Natural killer cell (primary cell): ENCODE data around the gene PSME1. TPM values are rescaled to one million over a fixed set of nuclear protein-coding genes. Genes with fewer than 3 reads are reported as not detected.

Source experiments
- ATAC-seq, 3 donors: fragments of 150-1000 bp in 2 of 3; fragments of 200-7000 bp in 1 of 3; cut with Tn5 transposase; 1 replicate in 1 of 3; 2 replicates in 2 of 3; pipeline ENCODE4 v1.10.0; 2021; ENCODE audit warnings: mild to moderate bottlenecking in 2 of 3, moderate library complexity in 2 of 3
- DNase-seq, 2 donors: peaks; one replicate each; pipeline versions ENCODE4 v3.0.0 to v3.0.0-alpha.2; 2013 to 2021; ENCODE audit warnings: mixed read lengths in 1 of 2
- H3K27ac ChIP-seq: one replicate; pipeline ENCODE4 v1.5.1; 2013; ENCODE audit warnings: mild to moderate bottlenecking, low read length
- H3K27me3 ChIP-seq: one replicate; pipeline ENCODE4 v1.6.1; 2013; ENCODE audit warnings: low read length; ENCODE audit not compliant: control insufficient read depth, insufficient read depth
- H3K36me3 ChIP-seq: one replicate; pipeline ENCODE4 v1.6.1; 2013; ENCODE audit warnings: low read length; ENCODE audit not compliant: control insufficient read depth, insufficient read depth
- H3K4me1 ChIP-seq: one replicate; pipeline ENCODE4 v1.6.1; 2013; ENCODE audit warnings: low read length; ENCODE audit not compliant: control insufficient read depth, insufficient read depth
- H3K4me3 ChIP-seq: one replicate; pipeline ENCODE4 v1.5.1; 2013; ENCODE audit warnings: low read length
- H3K9me3 ChIP-seq: one replicate; pipeline ENCODE4 v1.6.1; 2013; ENCODE audit warnings: low read length; ENCODE audit not compliant: control insufficient read depth, insufficient read depth
- H3K27ac Mint-ChIP-seq, 2 donors: one replicate each; pipeline ENCODE4 v1.8.0; 2022; ENCODE audit warnings: mild to moderate bottlenecking in 2 of 2, mixed read lengths in 2 of 2, moderate library complexity in 1 of 2
- H3K27me3 Mint-ChIP-seq, 2 donors: one replicate each; pipeline ENCODE4 v1.8.0; 2022; ENCODE audit warnings: low read depth in 2 of 2, mixed read lengths in 2 of 2
- H3K36me3 Mint-ChIP-seq: one replicate; pipeline ENCODE4 v1.8.0; 2022; ENCODE audit warnings: mixed read lengths
- H3K4me1 Mint-ChIP-seq, 2 donors: one replicate each; pipeline ENCODE4 v1.8.0; 2022; ENCODE audit warnings: mixed read lengths in 2 of 2
- H3K4me3 Mint-ChIP-seq: one replicate; pipeline ENCODE4 v1.8.0; 2022; ENCODE audit warnings: mild to moderate bottlenecking, moderate library complexity, mixed read lengths
- H3K9me3 Mint-ChIP-seq, 2 donors: one replicate each; pipeline ENCODE4 v1.8.0; 2022; ENCODE audit warnings: mixed read lengths in 2 of 2
- WGBS: methylation state at CpG from one replicate; pipeline ENCODE4 v1.1.7; 2013; ENCODE audit warnings: missing lambda C conversion rate; ENCODE audit not compliant: insufficient coverage; 5-methylcytosine and 5-hydroxymethylcytosine counted together
- intact Hi-C: fragments of 100-400 bp; cut with micrococcal nuclease; formaldehyde crosslinking; loops from one replicate; pipeline ENCODE4 v1.14.2; 2022
- total RNA-seq, 4 donors: library from RNA; stranded (reverse); fragments of 120-200 nt in 1 of 4; gene quantifications; one replicate each; pipeline versions ENCODE4 v1.2.3 to v1.2.4, GENCODE V29; 2013 to 2022
- TF ChIP-seq, protein P1 (sequence below): fragments of 200-600 bp; IDR thresholded peaks from one replicate; pipeline ENCODE4 v1.8.0; 2022; ENCODE audit warnings: antibody characterized with exemption

The PSME1 gene
- total RNA-seq, 3 donors from 2014 or later (not counting 1 experiment from before 2014, with no cell fraction given): 315 to 345 (median 318) TPM

- Histone ChIP-seq H3K27me3 (no peaks in the 10 kb centered on the region), H3K4me1 (peaks cover 48% of the 10 kb centered on the region), H3K36me3 (peaks cover 25% of the 10 kb centered on the region), H3K9me3 (no peaks in the 10 kb centered on the region), H3K4me3 (no peak overlapping the region), H3K27ac (no peak overlapping the region)
- H3K27ac Mint-ChIP-seq: peak overlapping the region; percentile 94
- H3K4me1 Mint-ChIP-seq: peaks cover 53 to 79% of the 10 kb centered on the region in 2 donors
- ATAC-seq (no peak), DNase-seq (no peak)
- intact Hi-C loops: no loop called here
- no peaks in the 10 kb centered on the region for H3K9me3 Mint-ChIP-seq
- peak overlapping the region; percentile 62 for H3K4me3 Mint-ChIP-seq
- TF ChIP-seq, protein P1, sequence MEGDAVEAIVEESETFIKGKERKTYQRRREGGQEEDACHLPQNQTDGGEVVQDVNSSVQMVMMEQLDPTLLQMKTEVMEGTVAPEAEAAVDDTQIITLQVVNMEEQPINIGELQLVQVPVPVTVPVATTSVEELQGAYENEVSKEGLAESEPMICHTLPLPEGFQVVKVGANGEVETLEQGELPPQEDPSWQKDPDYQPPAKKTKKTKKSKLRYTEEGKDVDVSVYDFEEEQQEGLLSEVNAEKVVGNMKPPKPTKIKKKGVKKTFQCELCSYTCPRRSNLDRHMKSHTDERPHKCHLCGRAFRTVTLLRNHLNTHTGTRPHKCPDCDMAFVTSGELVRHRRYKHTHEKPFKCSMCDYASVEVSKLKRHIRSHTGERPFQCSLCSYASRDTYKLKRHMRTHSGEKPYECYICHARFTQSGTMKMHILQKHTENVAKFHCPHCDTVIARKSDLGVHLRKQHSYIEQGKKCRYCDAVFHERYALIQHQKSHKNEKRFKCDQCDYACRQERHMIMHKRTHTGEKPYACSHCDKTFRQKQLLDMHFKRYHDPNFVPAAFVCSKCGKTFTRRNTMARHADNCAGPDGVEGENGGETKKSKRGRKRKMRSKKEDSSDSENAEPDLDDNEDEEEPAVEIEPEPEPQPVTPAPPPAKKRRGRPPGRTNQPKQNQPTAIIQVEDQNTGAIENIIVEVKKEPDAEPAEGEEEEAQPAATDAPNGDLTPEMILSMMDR: no peak
- no peaks in the 10 kb centered on the region for H3K27me3 Mint-ChIP-seq
- H3K36me3 Mint-ChIP-seq: peaks cover 7% of the 10 kb centered on the region
- WGBS: 75% methylated on average over 1 of the region's 1 CpG
Observed at GRCh38 chr14:24144451-24144850, 8.5 kb downstream of the PSME1 start.

- intact Hi-C loops: no loop called here
- no peak overlapping the region for H3K27ac ChIP-seq
- H3K4me3 Mint-ChIP-seq: peak overlapping the region; percentile 97
- no peaks in the 10 kb centered on the region for H3K9me3 ChIP-seq
- no peak for ATAC-seq
- H3K27me3 Mint-ChIP-seq: no peaks in the 10 kb centered on the region
- H3K4me1 ChIP-seq: peaks cover 43% of the 10 kb centered on the region
- H3K27me3 ChIP-seq: no peaks in the 10 kb centered on the region
- no peaks in the 10 kb centered on the region for H3K9me3 Mint-ChIP-seq
- peaks cover 7% of the 10 kb centered on the region for H3K36me3 Mint-ChIP-seq
- WGBS: 100% methylated on average over 1 of the region's 2 CpGs
- H3K36me3 ChIP-seq: peaks cover 30% of the 10 kb centered on the region
- no peak for DNase-seq
- H3K4me1 Mint-ChIP-seq: peaks cover 56 to 80% of the 10 kb centered on the region in 2 donors
- H3K4me3 ChIP-seq: no peak overlapping the region
- peak overlapping the region; percentile 94 for H3K27ac Mint-ChIP-seq
- TF ChIP-seq, protein P1: no peak
Observed at GRCh38 chr14:24145219-24145618, 9.2 kb downstream of the PSME1 start.

- intact Hi-C loops: loop anchor here (1.0 to 2.0 kb wide), 3 partner anchors 15 to 67 kb away; partner anchors contain the start of genes CHMP4A, IPO4 and IRF9
- TF ChIP-seq, protein P1: no peak
- no peak for ATAC-seq
- H3K36me3 Mint-ChIP-seq: peaks cover 7% of the 10 kb centered on the region
- Histone ChIP-seq H3K4me1 (peaks cover 36% of the 10 kb centered on the region), H3K4me3 (peak overlapping the region; percentile 91), H3K9me3 (no peaks in the 10 kb centered on the region), H3K27ac (peak overlapping the region; percentile 88), H3K36me3 (peaks cover 36% of the 10 kb centered on the region), H3K27me3 (no peaks in the 10 kb centered on the region)
- no peaks in the 10 kb centered on the region for H3K27me3 Mint-ChIP-seq
- DNase-seq: no peak
- peak overlapping the region; percentile 97 for H3K4me3 Mint-ChIP-seq
- peak overlapping the region; percentile 94 for H3K27ac Mint-ChIP-seq
- H3K4me1 Mint-ChIP-seq: peaks cover 58 to 82% of the 10 kb centered on the region in 2 donors
- no peaks in the 10 kb centered on the region for H3K9me3 Mint-ChIP-seq
- WGBS: 6% methylated on average over 8 of the region's 9 CpGs
Observed at GRCh38 chr14:24145690-24146452, 9.9 kb downstream of the PSME1 start.
